H9 (cell line): Measurements from ENCODE around the gene SLC25A27. TPM values are rescaled to one million over a fixed set of nuclear protein-coding genes. Genes with fewer than 3 reads are reported as not detected.
"Not testable (repeated sequence)": the region's sequence is repeated elsewhere in the genome, so short reads cannot be mapped to it uniquely, and the experiment has no call there.

Experiments
- DNase-seq: peaks from one replicate; pipeline ENCODE4 v3.0.0-alpha.2; 2017
- H2AFZ ChIP-seq: one replicate; pipeline ENCODE4 v1.6.1; 2013; ENCODE audit warnings: mild to moderate bottlenecking, low read length, control low read depth, moderate library complexity
- H2AK5ac ChIP-seq: 2 replicates; pipeline ENCODE4 v1.6.1; 2013; ENCODE audit warnings: low read length, control low read depth, mixed read lengths; ENCODE audit not compliant: insufficient read length
- H2BK120ac ChIP-seq: one replicate; pipeline ENCODE4 v1.6.1; 2013; ENCODE audit warnings: low read depth, mild to moderate bottlenecking, low read length, control low read depth, inconsistent platforms; ENCODE audit not compliant: poor library complexity, severe bottlenecking
- H2BK12ac ChIP-seq: 2 replicates; pipeline ENCODE4 v1.6.1; 2013; ENCODE audit warnings: low read length, control low read depth, mixed read lengths, low read depth; ENCODE audit not compliant: insufficient read length
- H2BK15ac ChIP-seq: 2 replicates; pipeline ENCODE4 v1.6.1; 2013; ENCODE audit warnings: low read depth, low read length, control low read depth
- H2BK20ac ChIP-seq: one replicate; pipeline ENCODE4 v1.6.1; 2013; ENCODE audit warnings: low read depth, mild to moderate bottlenecking, low read length, control low read depth, inconsistent platforms; ENCODE audit not compliant: poor library complexity, severe bottlenecking
- H2BK5ac ChIP-seq: 2 replicates; pipeline ENCODE4 v1.6.1; 2013; ENCODE audit warnings: low read length, control low read depth, mixed read lengths; ENCODE audit not compliant: insufficient read length
- H3K14ac ChIP-seq: 2 replicates; pipeline ENCODE4 v1.6.1; 2013; ENCODE audit warnings: low read length, control low read depth; ENCODE audit not compliant: insufficient read depth
- H3K18ac ChIP-seq: 2 replicates; pipeline ENCODE4 v1.6.1; 2013; ENCODE audit warnings: low read depth, mild to moderate bottlenecking, mixed read lengths, low read length, control low read depth; ENCODE audit not compliant: insufficient read length
- H3K23ac ChIP-seq: 2 replicates; pipeline ENCODE4 v1.6.1; 2013; ENCODE audit warnings: low read length, control low read depth, mixed read lengths, low read depth; ENCODE audit not compliant: insufficient read length
- H3K23me2 ChIP-seq: 2 replicates; pipeline ENCODE4 v1.6.1; 2013; ENCODE audit warnings: low read depth, mild to moderate bottlenecking, mixed read lengths, low read length, control low read depth; ENCODE audit not compliant: insufficient read length, poor library complexity, severe bottlenecking
- H3K27ac ChIP-seq: 2 replicates; pipeline ENCODE4 v1.5.1; 2013; ENCODE audit warnings: low read length, control low read depth, mixed read lengths, low read depth; ENCODE audit not compliant: insufficient read length
- H3K27me3 ChIP-seq: 2 replicates; pipeline ENCODE4 v1.6.1; 2013; ENCODE audit warnings: low read length, control low read depth, inconsistent platforms; ENCODE audit not compliant: insufficient read depth
- H3K4ac ChIP-seq: 2 replicates; pipeline ENCODE4 v1.6.1; 2013; ENCODE audit warnings: low read depth, mild to moderate bottlenecking, control low read depth, inconsistent platforms, low read length, moderate library complexity
- H3K4me1 ChIP-seq: 2 replicates; pipeline ENCODE4 v1.6.1; 2013; ENCODE audit warnings: low read length, control low read depth, inconsistent platforms; ENCODE audit not compliant: insufficient read depth
- H3K4me2 ChIP-seq: 2 replicates; pipeline ENCODE4 v1.6.1; 2013; ENCODE audit warnings: low read length, control low read depth, mixed read lengths; ENCODE audit not compliant: insufficient read length, insufficient read depth
- H3K56ac ChIP-seq: 2 replicates; pipeline ENCODE4 v1.6.1; 2013; ENCODE audit warnings: low read depth, mild to moderate bottlenecking, mixed read lengths, low read length, control low read depth; ENCODE audit not compliant: insufficient read length
- H3K79me1 ChIP-seq: 2 replicates; pipeline ENCODE4 v1.6.1; 2013; ENCODE audit warnings: low read depth, mild to moderate bottlenecking, moderate library complexity, low read length, control low read depth, inconsistent platforms; ENCODE audit not compliant: insufficient read depth, poor library complexity, severe bottlenecking
- H3K79me2 ChIP-seq: 2 replicates; pipeline ENCODE4 v1.6.1; 2013; ENCODE audit warnings: low read length, control low read depth, inconsistent platforms; ENCODE audit not compliant: insufficient read depth
- H3K9ac ChIP-seq: 2 replicates; pipeline ENCODE4 v1.6.1; 2013; ENCODE audit warnings: low read length, control low read depth, mixed read lengths; ENCODE audit not compliant: insufficient read length; ENCODE audit errors: extremely low read depth
- H3K9me3 ChIP-seq: one replicate; pipeline ENCODE4 v1.6.1; 2013; ENCODE audit warnings: low read depth, low read length, inconsistent platforms; ENCODE audit not compliant: control insufficient read depth
- H3T11ph ChIP-seq: one replicate; pipeline ENCODE4 v1.6.1; 2013; ENCODE audit warnings: mild to moderate bottlenecking, low read length, control low read depth, inconsistent platforms
- H4K20me1 ChIP-seq: one replicate; pipeline ENCODE4 v1.6.1; 2013; ENCODE audit not compliant: control insufficient read depth, insufficient read length, insufficient read depth
- H4K5ac ChIP-seq: 2 replicates; pipeline ENCODE4 v1.6.1; 2013; ENCODE audit warnings: low read depth, mild to moderate bottlenecking, mixed read lengths, low read length, control low read depth; ENCODE audit not compliant: insufficient read length
- H4K8ac ChIP-seq: replicated peaks from 2 replicates; pipeline ENCODE4 v1.6.1; 2013; ENCODE audit warnings: low read length, control low read depth, mixed read lengths, low read depth; ENCODE audit not compliant: insufficient read length
- H4K91ac ChIP-seq: 2 replicates; pipeline ENCODE4 v1.6.1; 2013; ENCODE audit warnings: low read depth, mild to moderate bottlenecking, moderate library complexity, mixed read lengths, low read length, control low read depth; ENCODE audit not compliant: insufficient read length
- H3K27ac Mint-ChIP-seq, 3 experiments: 2 replicates in 2 of 3; 3 replicates in 1 of 3; pipeline ENCODE4 v1.8.0; 2020 to 2021; ENCODE audit warnings: mixed read lengths in 3 of 3, mild to moderate bottlenecking in 1 of 3, moderate library complexity in 1 of 3
- H3K27me3 Mint-ChIP-seq: 2 replicates; pipeline ENCODE4 v1.8.0; 2021; ENCODE audit warnings: low read depth, mild to moderate bottlenecking, moderate library complexity, mixed read lengths
- H3K36me3 Mint-ChIP-seq, 3 experiments: 2 replicates in 2 of 3; 3 replicates in 1 of 3; pipeline ENCODE4 v1.8.0; 2020 to 2021; ENCODE audit warnings: low read depth in 3 of 3, mixed read lengths in 3 of 3; ENCODE audit not compliant: insufficient read depth in 1 of 3
- H3K4me1 Mint-ChIP-seq, 2 experiments: 2 replicates each; pipeline ENCODE4 v1.8.0; 2020; ENCODE audit warnings: mixed read lengths in 2 of 2
- H3K4me3 Mint-ChIP-seq, 2 experiments: 2 replicates in 1 of 2; 3 replicates in 1 of 2; pipeline ENCODE4 v1.8.0; 2020 to 2021; ENCODE audit warnings: mild to moderate bottlenecking in 2 of 2, mixed read lengths in 2 of 2, moderate library complexity in 1 of 2
- H3K9me3 Mint-ChIP-seq, 2 experiments: 2 replicates in 1 of 2; 3 replicates in 1 of 2; pipeline ENCODE4 v1.8.0; 2020; ENCODE audit warnings: mild to moderate bottlenecking in 2 of 2, mixed read lengths in 2 of 2, moderate library complexity in 1 of 2
- CTCF ChIP-seq: fragments of 200-600 bp; sonication (generic); conservative IDR thresholded peaks from 3 replicates; pipeline ENCODE4 v1.8.0; 2021; ENCODE audit warnings: antibody characterized with exemption, mild to moderate bottlenecking
- WGBS: extraction: QIAGEN DNeasy Blood & Tissue Kit; methylation state at CpG from one replicate; pipeline ENCODE4 v1.1.7; 2013; ENCODE audit warnings: missing lambda C conversion rate, low lambda C conversion rate, mixed read lengths; ENCODE audit not compliant: insufficient read length; ENCODE audit errors: extremely low coverage; 5-methylcytosine and 5-hydroxymethylcytosine counted together
- total RNA-seq: library from RNA; stranded (reverse); gene quantifications from 2 replicates; pipeline ENCODE4 v1.2.1, GENCODE V29; 2021

The SLC25A27 gene
- total RNA-seq, 1 experiment from 2014 or later = 5.1 TPM

GRCh38 chr6:46645265-46645664 is 7.5 kb upstream of the SLC25A27 start:
- Histone ChIP-seq H3K27ac (no peak overlapping the region), H3K79me2 (no peaks in the 10 kb centered on the region), H2AK5ac (no peak overlapping the region), H3K4ac (no peak overlapping the region), H3K9me3 (no peaks in the 10 kb centered on the region), H2BK12ac (no peak overlapping the region), H3K27me3 (no peaks in the 10 kb centered on the region), H2BK5ac (no peak overlapping the region), H3K14ac (no peak overlapping the region), H3K23ac (no peak overlapping the region), H3K18ac (no peak overlapping the region), H3K79me1 (no peaks in the 10 kb centered on the region), H4K8ac (no peak overlapping the region), H2AFZ (no peak overlapping the region), H3K9ac (no peak overlapping the region), H4K91ac (no peak overlapping the region), H3K4me1 (no peaks in the 10 kb centered on the region), H2BK120ac (no peak overlapping the region), H3K56ac (no peak overlapping the region), H2BK15ac (no peak overlapping the region), H2BK20ac (no peak overlapping the region), H4K5ac (no peak overlapping the region), H3T11ph (no peak overlapping the region), H3K23me2 (no peaks in the 10 kb centered on the region), H4K20me1 (no peaks in the 10 kb centered on the region), H3K4me2 (no peak overlapping the region)
- H3K27ac Mint-ChIP-seq = no peak overlapping the region
- H3K4me3 Mint-ChIP-seq = no peak overlapping the region
- no peaks in the 10 kb centered on the region for H3K27me3 Mint-ChIP-seq
- WGBS = no CpG with 5 or more reads among the region's 1 CpG
- peaks cover 0 to 3% of the 10 kb centered on the region in 2 experiments; a peak in 1 of 4 replicates for H3K4me1 Mint-ChIP-seq
- 0 out of 7 replicates have a peak, but pooled peaks cover 0 to 4% (median 0%) of the 10 kb centered on the region in 3 experiments for H3K36me3 Mint-ChIP-seq
- H3K9me3 Mint-ChIP-seq = no peaks in the 10 kb centered on the region
- TF ChIP-seq CTCF = no peak
- DNase-seq = no peak

DNA sequence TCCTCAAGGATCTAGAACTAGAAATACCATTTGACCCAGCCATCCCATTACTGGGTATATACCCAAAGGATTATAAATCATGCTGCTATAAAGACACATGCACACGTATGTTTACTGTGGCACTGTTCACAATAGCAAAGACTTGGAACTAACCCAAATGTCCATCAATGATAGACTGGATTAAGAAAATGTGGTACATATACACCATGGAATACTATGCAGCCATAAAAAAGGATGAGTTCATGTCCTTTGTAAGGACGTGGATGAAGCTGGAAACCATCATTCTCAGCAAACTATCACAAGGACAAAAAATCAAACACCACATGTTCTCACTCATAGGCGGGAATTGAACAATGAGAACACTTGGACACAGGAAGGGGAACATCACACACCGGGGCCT is 4.7 kb upstream of the SLC25A27 start:
- H2BK5ac ChIP-seq, H3K9me3 ChIP-seq, H3K23me2 ChIP-seq, H3K36me3 Mint-ChIP-seq, H2BK120ac ChIP-seq, H3K4me2 ChIP-seq, H4K5ac ChIP-seq, H3K9ac ChIP-seq, H4K8ac ChIP-seq, H3K4me3 Mint-ChIP-seq, H3K4me1 ChIP-seq, DNase-seq, H3K14ac ChIP-seq, H2BK15ac ChIP-seq, H3K18ac ChIP-seq, H2AFZ ChIP-seq, H3K9me3 Mint-ChIP-seq, H2BK20ac ChIP-seq, H3T11ph ChIP-seq, H3K27ac ChIP-seq, H2BK12ac ChIP-seq, H4K20me1 ChIP-seq, H3K27ac Mint-ChIP-seq, H2AK5ac ChIP-seq, H3K4ac ChIP-seq, H4K91ac ChIP-seq, H3K56ac ChIP-seq, H3K23ac ChIP-seq, H3K79me2 ChIP-seq, H3K79me1 ChIP-seq, H3K27me3 ChIP-seq, H3K27me3 Mint-ChIP-seq: not testable (repeated sequence)
- no CpG with 5 or more reads among the region's 4 CpGs for WGBS
- peaks cover 5 to 17% of the 10 kb centered on the region in 2 experiments for H3K4me1 Mint-ChIP-seq
